Activated T-helper 17 cell treated with anti-CD3 and anti-CD28 coated beads, Interleukin-2, amount 50 U/mL, for 72 hours (primary cell): ENCODE results near the gene SPON2. TPM values are rescaled to one million over a fixed set of nuclear protein-coding genes. Genes with fewer than 3 reads are reported as not detected.

Experiments
- ATAC-seq: fragments of 150-1000 bp; cut with Tn5 transposase; replicated peaks from 2 replicates; pipeline ENCODE4 v1.10.0; 2021; ENCODE audit warnings: mild to moderate bottlenecking, moderate library complexity
- H3K27ac Mint-ChIP-seq: one replicate; pipeline ENCODE4 v1.8.0; 2022; ENCODE audit warnings: mixed read lengths
- H3K27me3 Mint-ChIP-seq: one replicate; pipeline ENCODE4 v1.8.0; 2022; ENCODE audit warnings: mixed read lengths
- H3K36me3 Mint-ChIP-seq: one replicate; pipeline ENCODE4 v1.8.0; 2022; ENCODE audit warnings: low read depth, mild to moderate bottlenecking, mixed read lengths
- H3K4me1 Mint-ChIP-seq: one replicate; pipeline ENCODE4 v1.8.0; 2022; ENCODE audit warnings: mixed read lengths
- H3K4me3 Mint-ChIP-seq: one replicate; pipeline ENCODE4 v1.8.0; 2022; ENCODE audit warnings: mild to moderate bottlenecking, mixed read lengths
- H3K9me3 Mint-ChIP-seq: one replicate; pipeline ENCODE4 v1.8.0; 2022; ENCODE audit warnings: mixed read lengths
- total RNA-seq, 2 donors: library from RNA; stranded (reverse); gene quantifications; one replicate each; pipeline ENCODE4 v1.2.3, GENCODE V29; 2022

Gene SPON2
- 10 to 100 TPM; 17.3 to 18.7 TPM for total RNA-seq

DNA sequence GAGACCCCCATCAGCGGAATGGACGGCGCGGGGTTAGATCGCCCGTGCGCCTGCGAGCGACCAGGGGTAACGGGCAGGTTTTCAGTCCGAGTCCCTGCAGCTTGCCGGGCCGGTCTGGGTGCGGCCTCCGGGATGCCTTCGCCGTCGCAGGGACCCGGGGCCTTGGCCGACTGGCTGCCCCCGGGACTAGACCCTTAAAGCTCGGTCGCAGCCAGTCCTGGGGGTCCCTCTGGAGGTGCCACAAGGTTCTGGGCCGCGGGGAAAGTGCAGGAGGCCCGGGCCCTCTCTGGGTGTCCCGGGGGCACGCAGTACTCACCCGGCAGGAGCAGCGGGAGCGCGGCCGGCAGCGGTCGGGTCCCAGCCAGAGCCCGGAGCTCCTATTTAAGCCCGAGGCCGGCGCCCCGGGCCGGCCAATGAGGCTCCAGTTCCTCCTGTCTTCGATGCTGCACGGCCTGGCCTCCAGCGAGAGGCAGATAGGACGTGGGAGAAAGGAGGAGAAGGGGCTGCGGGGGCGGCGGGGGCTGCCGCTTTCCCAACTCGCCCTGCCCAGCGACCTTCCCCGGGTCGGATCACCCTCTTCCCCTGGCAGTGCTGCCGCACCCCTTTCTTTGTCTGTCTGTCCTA is at the start of gene SPON2:
TSS of gene SPON2 (minus strand) at position 356 of the 624 bp plus-strand sequence.
- no peaks in the 10 kb centered on the region for H3K9me3 Mint-ChIP-seq

DNA sequence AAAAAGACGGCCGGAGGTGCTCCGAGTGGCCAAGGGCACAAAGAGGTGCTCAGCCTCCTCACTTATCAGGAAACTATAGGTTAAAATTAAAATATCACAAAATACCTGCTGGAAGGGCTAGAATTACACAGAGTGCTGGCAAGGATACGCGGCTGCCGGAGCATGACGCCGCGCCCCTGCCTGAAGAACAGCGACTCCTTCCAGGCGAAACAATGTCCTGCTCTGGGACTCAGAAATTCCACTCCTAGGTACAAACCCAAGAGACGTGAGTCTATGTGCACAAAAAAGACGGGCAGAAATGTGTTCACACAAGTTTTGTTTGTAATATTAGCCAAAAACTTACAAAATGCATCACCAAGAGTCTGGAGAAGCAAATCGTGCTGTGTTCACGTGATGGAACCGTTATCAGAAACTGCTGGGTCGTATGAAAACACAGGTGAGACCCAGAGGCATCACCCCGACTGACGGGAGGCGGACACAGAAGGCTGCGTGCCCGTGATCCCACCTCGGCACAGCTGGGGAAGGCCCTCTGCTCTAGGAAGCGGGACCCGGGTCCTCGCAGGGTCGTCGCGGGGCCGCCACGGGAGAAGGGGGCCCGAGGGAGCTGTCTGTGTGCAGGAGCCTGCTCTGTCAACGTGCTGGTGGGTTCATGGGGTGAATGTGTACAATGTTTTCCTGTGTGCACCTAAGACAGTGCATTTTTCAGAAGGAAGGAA is 48.9 kb upstream of the SPON2 start:
- H3K4me3 Mint-ChIP-seq = no peak overlapping the region
- ATAC-seq = no peak
- H3K36me3 Mint-ChIP-seq = peaks cover 68% of the 10 kb centered on the region
- no peaks in the 10 kb centered on the region for H3K9me3 Mint-ChIP-seq
- H3K4me1 Mint-ChIP-seq = peaks cover 24% of the 10 kb centered on the region
- no peak overlapping the region for H3K27ac Mint-ChIP-seq
- H3K27me3 Mint-ChIP-seq = no peaks in the 10 kb centered on the region

More for the DNA sequence above, at the start of gene SPON2:
- Mint-ChIP-seq H3K4me3 (peak within 1 kb of the TSS; percentile 38), H3K27ac (no peak within 1 kb of the TSS), H3K4me1 (peaks cover 6% of the 10 kb centered on the region), H3K27me3 (no peaks in the 10 kb centered on the region), H3K36me3 (no peaks in the 10 kb centered on the region)
- no peak for ATAC-seq

DNA sequence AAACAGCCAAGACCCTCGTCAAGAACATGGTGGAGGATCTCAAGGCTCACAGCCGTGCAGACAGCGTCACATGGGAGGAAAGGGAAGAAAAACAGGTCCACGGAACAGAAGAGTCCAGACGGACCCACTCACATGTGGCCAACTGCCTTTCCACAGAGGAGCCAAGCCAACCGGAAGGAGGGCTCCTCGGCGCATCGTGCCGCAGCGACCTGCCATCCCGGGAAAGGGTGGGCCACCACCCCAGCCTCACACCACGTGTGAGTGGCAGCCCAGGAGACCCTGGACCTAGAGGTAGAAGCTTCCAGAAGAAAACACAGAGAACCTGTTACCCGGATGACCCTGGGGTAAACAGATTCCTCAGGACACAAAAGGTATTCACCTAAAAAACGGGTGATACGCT is 48.2 kb upstream of the SPON2 start:
- Mint-ChIP-seq H3K4me1 (peaks cover 24% of the 10 kb centered on the region), H3K27ac (no peak overlapping the region), H3K9me3 (no peaks in the 10 kb centered on the region), H3K36me3 (peaks cover 63% of the 10 kb centered on the region), H3K4me3 (no peak overlapping the region), H3K27me3 (no peaks in the 10 kb centered on the region)
- no peak for ATAC-seq

GRCh38 chr4:1219566-1219950 is 47.2 kb upstream of the SPON2 start:
- Mint-ChIP-seq H3K9me3 (no peaks in the 10 kb centered on the region), H3K4me1 (peaks cover 22% of the 10 kb centered on the region), H3K27me3 (no peaks in the 10 kb centered on the region), H3K27ac (peak overlapping the region; percentile 86), H3K4me3 (peak overlapping the region; percentile 48), H3K36me3 (peaks cover 68% of the 10 kb centered on the region)
- no peak for ATAC-seq

GRCh38 chr4:1218634-1219565 is 46.5 kb upstream of the SPON2 start:
- Mint-ChIP-seq H3K9me3 (no peaks in the 10 kb centered on the region), H3K4me3 (peak overlapping the region; percentile 48), H3K27ac (peak overlapping the region; percentile 86), H3K36me3 (peaks cover 62% of the 10 kb centered on the region), H3K27me3 (no peaks in the 10 kb centered on the region), H3K4me1 (peaks cover 20% of the 10 kb centered on the region)
- ATAC-seq = no peak

GRCh38 chr4:1217366-1217765 is 45.0 kb upstream of the SPON2 start:
- ATAC-seq = no peak
- H3K36me3 Mint-ChIP-seq = peaks cover 66% of the 10 kb centered on the region
- peaks cover 20% of the 10 kb centered on the region for H3K4me1 Mint-ChIP-seq
- H3K4me3 Mint-ChIP-seq = peak overlapping the region; percentile 68
- no peaks in the 10 kb centered on the region for H3K9me3 Mint-ChIP-seq
- H3K27me3 Mint-ChIP-seq = no peaks in the 10 kb centered on the region
- peak overlapping the region; percentile 83 for H3K27ac Mint-ChIP-seq

DNA sequence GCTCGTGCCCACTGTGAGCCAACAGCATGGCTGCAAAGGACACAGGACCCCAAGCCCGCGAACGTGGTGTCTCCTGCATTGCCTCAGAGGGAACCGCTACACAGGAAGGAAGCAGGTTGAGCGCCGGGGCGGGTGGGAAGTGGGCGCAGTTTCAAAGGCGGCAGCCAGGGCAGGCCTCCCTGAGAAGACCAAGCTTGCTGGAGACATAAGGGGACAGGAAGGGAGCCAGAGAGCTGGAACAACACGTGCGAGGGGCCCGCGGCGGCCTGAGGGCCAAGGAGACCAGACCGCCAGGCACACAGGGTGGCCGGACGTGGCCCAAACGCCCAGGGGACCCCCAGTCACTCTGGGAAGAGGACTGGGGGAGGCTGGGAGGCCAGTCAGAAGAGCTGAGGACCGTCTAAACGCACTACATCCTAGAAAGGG is 44.5 kb upstream of the SPON2 start:
- no peaks in the 10 kb centered on the region for H3K27me3 Mint-ChIP-seq
- H3K4me3 Mint-ChIP-seq = peak overlapping the region; percentile 68
- H3K27ac Mint-ChIP-seq = peak overlapping the region; percentile 83
- no peaks in the 10 kb centered on the region for H3K9me3 Mint-ChIP-seq
- H3K36me3 Mint-ChIP-seq = peaks cover 67% of the 10 kb centered on the region
- peak; percentile 90 for ATAC-seq
- H3K4me1 Mint-ChIP-seq = peaks cover 20% of the 10 kb centered on the region

- peaks cover 67% of the 10 kb centered on the region for H3K36me3 Mint-ChIP-seq
- H3K4me3 Mint-ChIP-seq = peak overlapping the region; percentile 68
- H3K9me3 Mint-ChIP-seq = no peaks in the 10 kb centered on the region
- peak overlapping the region; percentile 83 for H3K27ac Mint-ChIP-seq
- H3K4me1 Mint-ChIP-seq = peaks cover 20% of the 10 kb centered on the region
- H3K27me3 Mint-ChIP-seq = no peaks in the 10 kb centered on the region
- ATAC-seq = no peak
These were observed 43.8 kb upstream of the SPON2 start for GRCh38 chr4:1216076-1216614.

- Mint-ChIP-seq H3K4me1 (peaks cover 20% of the 10 kb centered on the region), H3K36me3 (peaks cover 59% of the 10 kb centered on the region), H3K9me3 (no peaks in the 10 kb centered on the region), H3K27ac (no peak overlapping the region), H3K4me3 (peak overlapping the region; percentile 68), H3K27me3 (no peaks in the 10 kb centered on the region)
- no peak for ATAC-seq
These were observed 43.0 kb upstream of the SPON2 start for GRCh38 chr4:1215141-1216075.

DNA sequence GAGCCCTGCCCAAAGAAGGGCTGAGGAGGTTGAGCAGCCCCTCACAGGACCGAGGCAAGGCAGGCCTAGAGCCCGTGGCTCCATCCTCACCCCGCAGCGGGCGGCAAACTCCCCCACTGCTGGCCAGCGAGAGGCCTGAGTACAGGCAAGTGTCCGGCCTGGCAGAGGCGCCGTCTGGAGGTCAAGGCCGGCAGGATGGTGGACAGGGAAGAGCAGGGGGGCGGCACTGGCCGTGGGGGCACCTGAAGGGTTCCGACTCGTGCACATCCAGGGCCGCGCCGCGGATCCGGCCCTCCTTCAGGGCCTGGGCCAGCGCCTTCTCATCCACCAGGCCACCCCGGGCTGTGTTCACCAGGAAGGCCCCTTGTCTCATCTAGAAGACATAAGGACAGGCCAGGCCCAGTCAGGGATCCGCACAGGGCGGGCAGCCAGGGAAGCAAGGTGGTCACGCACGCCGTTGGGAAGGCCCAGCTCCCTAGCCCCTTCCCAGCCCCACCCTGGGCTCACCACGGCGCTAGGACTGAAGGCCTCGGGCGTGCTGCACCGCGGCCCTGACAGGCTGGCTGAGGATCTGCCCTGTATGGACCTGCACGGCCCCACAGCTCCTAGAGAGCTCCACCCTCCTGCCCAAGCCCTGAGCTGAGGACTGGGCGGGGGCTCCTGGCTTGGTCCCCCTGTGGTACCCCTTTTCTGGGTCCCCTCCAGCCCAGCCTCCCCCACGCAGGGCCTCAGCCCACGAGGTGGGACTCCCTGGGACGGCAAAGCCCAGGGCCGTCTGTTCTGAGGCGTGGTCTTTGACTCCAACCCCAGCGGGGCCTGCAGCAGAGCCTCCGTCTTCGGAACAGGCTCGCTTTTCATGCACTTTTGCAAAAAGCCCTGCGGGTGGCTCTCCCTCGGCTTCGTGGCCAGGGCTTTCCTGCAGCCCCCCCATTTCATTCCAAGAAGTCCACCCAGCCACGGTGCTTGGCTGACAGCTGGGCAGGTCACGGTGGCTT is 42.0 kb upstream of the SPON2 start:
- ATAC-seq = no peak
- Mint-ChIP-seq H3K27me3 (no peaks in the 10 kb centered on the region), H3K4me1 (peaks cover 17% of the 10 kb centered on the region), H3K27ac (no peak overlapping the region), H3K36me3 (peaks cover 53% of the 10 kb centered on the region), H3K9me3 (no peaks in the 10 kb centered on the region), H3K4me3 (no peak overlapping the region)

GRCh38 chr4:1213336-1213995 is 41.1 kb upstream of the SPON2 start:
- Mint-ChIP-seq H3K9me3 (no peaks in the 10 kb centered on the region), H3K4me1 (peaks cover 11% of the 10 kb centered on the region), H3K4me3 (no peak overlapping the region), H3K27me3 (no peaks in the 10 kb centered on the region), H3K36me3 (peaks cover 44% of the 10 kb centered on the region), H3K27ac (no peak overlapping the region)
- no peak for ATAC-seq

DNA sequence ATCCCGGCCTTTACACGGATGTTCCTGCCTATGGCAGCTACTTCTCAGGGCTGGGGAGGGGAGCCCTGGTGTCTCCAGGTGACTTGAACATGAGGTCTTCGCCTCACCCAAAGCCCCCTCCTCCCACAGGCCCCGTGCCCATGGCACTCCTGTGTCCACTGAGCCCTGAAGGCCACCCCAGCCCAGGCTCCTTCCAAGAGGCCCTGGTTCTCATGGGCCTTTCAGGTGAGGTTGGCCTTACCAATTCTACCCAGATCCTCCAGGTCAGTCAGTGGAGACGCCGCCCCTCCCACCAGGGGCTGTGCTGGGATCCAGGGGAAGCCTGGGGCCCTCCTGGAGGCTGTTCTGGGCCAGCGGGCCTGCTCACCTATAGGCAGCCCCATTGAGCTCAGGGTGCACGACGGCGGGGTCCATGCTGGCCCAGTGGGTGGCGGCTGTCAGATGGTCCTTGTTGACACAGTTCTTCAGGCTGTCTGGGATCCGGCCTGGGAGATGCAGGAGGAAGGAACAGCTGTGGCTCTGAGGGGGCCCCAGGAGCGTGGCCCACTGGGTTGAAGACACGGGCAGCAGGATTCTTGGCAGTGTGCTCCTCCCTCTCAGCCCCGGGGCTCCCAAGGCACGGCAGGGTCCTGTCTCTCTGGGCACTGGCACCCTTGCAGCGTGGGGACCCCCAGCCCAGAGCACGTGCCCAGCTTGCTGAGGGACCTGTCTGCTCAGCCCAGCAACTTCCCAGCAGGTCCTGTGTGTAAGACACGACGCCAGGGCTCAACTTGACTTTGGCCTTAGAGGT is 40.4 kb upstream of the SPON2 start:
- Mint-ChIP-seq H3K27me3 (no peaks in the 10 kb centered on the region), H3K9me3 (no peaks in the 10 kb centered on the region), H3K4me1 (peaks cover 8% of the 10 kb centered on the region), H3K4me3 (no peak overlapping the region), H3K27ac (no peak overlapping the region), H3K36me3 (peaks cover 37% of the 10 kb centered on the region)
- no peak for ATAC-seq
